Parathyroid adenoma (tissue), 2 donors: ENCODE measurements around the gene DUSP16.

Source experiments
- H2AFZ ChIP-seq: fragments of 300-600 bp; sonication (generic); one replicate; pipeline ENCODE4 v1.7.0; 2017; ENCODE audit warnings: antibody characterized with exemption, mild to moderate bottlenecking
- H3K27ac ChIP-seq: fragments of 300-600 bp; sonication (generic); one replicate; pipeline ENCODE4 v1.7.0; 2017
- H3K27me3 ChIP-seq: fragments of 300-600 bp; sonication (generic); one replicate; pipeline ENCODE4 v1.7.0; 2017; ENCODE audit warnings: low read length; ENCODE audit not compliant: control insufficient read depth, insufficient read depth
- H3K36me3 ChIP-seq: fragments of 300-600 bp; sonication (generic); one replicate; pipeline ENCODE4 v1.7.0; 2017; ENCODE audit warnings: low read length; ENCODE audit not compliant: control insufficient read depth, insufficient read depth
- H3K4me1 ChIP-seq: fragments of 300-600 bp; sonication (generic); one replicate; pipeline ENCODE4 v1.7.0; 2017; ENCODE audit warnings: control low read depth
- H3K4me2 ChIP-seq: fragments of 300-600 bp; sonication (generic); one replicate; pipeline ENCODE4 v1.7.0; 2017; ENCODE audit warnings: low read length
- H3K4me3 ChIP-seq: fragments of 300-600 bp; sonication (generic); one replicate; pipeline ENCODE4 v1.7.0; 2017; ENCODE audit warnings: low read depth, low read length
- H3K79me2 ChIP-seq: fragments of 300-600 bp; sonication (generic); one replicate; pipeline ENCODE4 v1.7.0; 2017; ENCODE audit warnings: control low read depth
- H3K9ac ChIP-seq: fragments of 300-600 bp; sonication (generic); one replicate; pipeline ENCODE4 v1.7.0; 2017; ENCODE audit warnings: mild to moderate bottlenecking
- H3K9me3 ChIP-seq: fragments of 300-600 bp; sonication (generic); one replicate; pipeline ENCODE4 v1.7.0; 2017; ENCODE audit warnings: low read length; ENCODE audit not compliant: control insufficient read depth
- CTCF ChIP-seq: fragments of 300-600 bp; sonication (generic); IDR thresholded peaks from one replicate; pipeline ENCODE4 v1.7.0; 2017; ENCODE audit warnings: antibody characterized with exemption, mild to moderate bottlenecking
- donor health status: primary hyperparathyroidism.

The DUSP16 gene

GRCh38 chr12:12452326-12452902 lies 110.2 kb downstream of the DUSP16 start:
- H3K27me3 ChIP-seq = no peaks in the 10 kb centered on the region
- TF ChIP-seq CTCF = no peak
- no peak overlapping the region for H3K9ac ChIP-seq
- no peak overlapping the region for H3K4me2 ChIP-seq
- no peak overlapping the region for H3K27ac ChIP-seq
- no peaks in the 10 kb centered on the region for H3K9me3 ChIP-seq
- H3K4me1 ChIP-seq = no peaks in the 10 kb centered on the region
- H3K4me3 ChIP-seq = no peak overlapping the region
- no peak overlapping the region for H2AFZ ChIP-seq
- H3K36me3 ChIP-seq = no peaks in the 10 kb centered on the region
- peaks cover 3% of the 10 kb centered on the region for H3K79me2 ChIP-seq

- Histone ChIP-seq H3K4me3 (no peak overlapping the region), H3K27me3 (no peaks in the 10 kb centered on the region), H3K9ac (no peak overlapping the region), H3K4me1 (no peaks in the 10 kb centered on the region), H3K4me2 (no peak overlapping the region), H3K27ac (no peak overlapping the region), H3K9me3 (no peaks in the 10 kb centered on the region), H3K79me2 (peaks cover 2% of the 10 kb centered on the region), H3K36me3 (no peaks in the 10 kb centered on the region), H2AFZ (no peak overlapping the region)
- TF ChIP-seq CTCF = no peak
Observed at GRCh38 chr12:12451098-12451497, 111.6 kb downstream of the DUSP16 start.

GRCh38 chr12:12450043-12450471 lies 112.6 kb downstream of the DUSP16 start:
- Histone ChIP-seq H3K27me3 (no peaks in the 10 kb centered on the region), H3K4me3 (no peak overlapping the region), H3K4me1 (no peaks in the 10 kb centered on the region), H2AFZ (no peak overlapping the region), H3K36me3 (no peaks in the 10 kb centered on the region), H3K9ac (no peak overlapping the region), H3K79me2 (peaks cover 2% of the 10 kb centered on the region), H3K9me3 (no peaks in the 10 kb centered on the region), H3K4me2 (no peak overlapping the region), H3K27ac (no peak overlapping the region)
- TF ChIP-seq CTCF = no peak

- Histone ChIP-seq H2AFZ (no peak overlapping the region), H3K27me3 (no peaks in the 10 kb centered on the region), H3K9me3 (no peaks in the 10 kb centered on the region), H3K4me2 (no peak overlapping the region), H3K9ac (no peak overlapping the region), H3K4me3 (no peak overlapping the region), H3K79me2 (peaks cover 3% of the 10 kb centered on the region), H3K4me1 (no peaks in the 10 kb centered on the region), H3K36me3 (no peaks in the 10 kb centered on the region), H3K27ac (no peak overlapping the region)
- TF ChIP-seq CTCF = no peak
Observed at GRCh38 chr12:12449533-12450025, 113.1 kb downstream of the DUSP16 start.

DNA sequence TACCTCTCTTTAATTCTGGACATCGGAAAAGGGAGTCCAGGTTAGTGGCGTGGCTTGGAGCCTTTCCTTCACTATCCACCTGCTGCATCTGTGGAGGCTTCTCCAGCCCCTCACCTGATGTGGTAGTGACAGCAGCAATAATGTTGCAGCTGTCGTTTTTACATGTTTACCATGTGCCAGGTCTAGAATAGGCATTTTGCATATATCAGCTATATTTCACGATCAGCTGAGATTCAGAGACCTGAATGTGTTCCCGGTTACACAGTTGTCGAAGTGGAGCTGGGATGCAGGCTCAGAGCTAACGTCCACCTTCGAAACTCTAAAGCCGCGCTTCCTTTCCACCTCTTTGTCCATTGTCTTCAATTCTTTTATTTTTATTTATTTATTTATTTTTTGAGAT lies 114.8 kb downstream of the DUSP16 start:
- Histone ChIP-seq H3K4me2 (no peak overlapping the region), H3K9ac (no peak overlapping the region), H3K4me3 (no peak overlapping the region), H3K27me3 (no peaks in the 10 kb centered on the region), H2AFZ (no peak overlapping the region), H3K9me3 (no peaks in the 10 kb centered on the region), H3K36me3 (no peaks in the 10 kb centered on the region), H3K4me1 (no peaks in the 10 kb centered on the region), H3K27ac (no peak overlapping the region), H3K79me2 (peaks cover 4% of the 10 kb centered on the region)
- TF ChIP-seq CTCF = no peak
